K562 (cell line): ENCODE results near the gene DENND6B. TPM values are rescaled to one million over a fixed set of nuclear protein-coding genes. Genes with fewer than 3 reads are reported as not detected.
A peak's percentile ranks its signal among the peaks of the same experiment; 100 is the strongest.

Experiments used
- BRD4 ChIP-seq: fragments of 200-600 bp; sonication (generic); IDR thresholded peaks from 2 replicates; pipeline ENCODE4 v1.6.1; 2017; ENCODE audit warnings: inconsistent platforms
- CTCF ChIP-seq, 3 experiments: IDR thresholded peaks in 2 of 3; conservative IDR thresholded peaks in 1 of 3; 2 replicates each; pipeline ENCODE4 v1.5.1; 2011 to 2012; ENCODE audit warnings: low read length in 3 of 3, mild to moderate bottlenecking in 3 of 3, control low read depth in 2 of 3, improper control_type of control experiment in 1 of 3, inconsistent platforms in 1 of 3, low read depth in 1 of 3, mixed read lengths in 1 of 3, moderate library complexity in 1 of 3; ENCODE audit not compliant: insufficient read depth in 2 of 3
- ERF ChIP-seq: fragments of 450-650 bp; formaldehyde crosslinking; IDR thresholded peaks from 2 replicates; pipeline ENCODE4 v1.4.0; 2020; ENCODE audit warnings: mild to moderate bottlenecking, mixed read lengths
- HMGN3 ChIP-seq: IDR thresholded peaks from 2 replicates; pipeline ENCODE4 v1.6.1; 2011; ENCODE audit warnings: borderline replicate concordance, low read depth, mild to moderate bottlenecking, mixed read lengths, low read length; ENCODE audit not compliant: insufficient read length; ENCODE audit errors: extremely low read depth
- JUND ChIP-seq, 2 experiments: IDR thresholded peaks; 2 replicates in 1 of 2; 3 replicates in 1 of 2; pipeline ENCODE4 v1.6.1; 2011; ENCODE audit warnings: borderline replicate concordance in 2 of 2, low read depth in 2 of 2, low read length in 2 of 2, improper control_type of control experiment in 1 of 2, missing biosample characterization in 1 of 2, missing genetic modification characterization in 1 of 2, missing genetic modification reagents in 1 of 2
- KAT7 ChIP-seq: sonication (generic); formaldehyde crosslinking; IDR thresholded peaks from 2 replicates; pipeline ENCODE4 v1.8.0; 2022; ENCODE audit warnings: missing genetic modification reagents, mild to moderate bottlenecking, borderline replicate concordance
- NFRKB ChIP-seq: fragments of 450-650 bp; IDR thresholded peaks from 2 replicates; pipeline ENCODE4 v1.6.1; 2016; ENCODE audit warnings: low read depth
- NR2C2 ChIP-seq, 2 experiments: fragments of 200-800 bp in 1 of 2; sonication (Bioruptor generic) in 1 of 2; sonication (generic) in 1 of 2; formaldehyde crosslinking in 1 of 2; IDR thresholded peaks; 2 replicates each; pipeline versions ENCODE4 v1.6.1 to v1.8.0; 2016 to 2022; ENCODE audit warnings: mild to moderate bottlenecking in 1 of 2, missing compliant biosample characterization in 1 of 2, missing genetic modification characterization in 1 of 2, missing genetic modification reagents in 1 of 2
- PCBP2 ChIP-seq: fragments of 200-400 bp; formaldehyde crosslinking; IDR thresholded peaks from 2 replicates; pipeline ENCODE4 v1.6.1; 2018; ENCODE audit warnings: low read length, low read depth, mild to moderate bottlenecking, moderate library complexity; ENCODE audit not compliant: poor library complexity, severe bottlenecking
- RBFOX2 ChIP-seq: fragments of 200-400 bp; formaldehyde crosslinking; IDR thresholded peaks from 2 replicates; pipeline ENCODE4 v1.6.1; 2017; ENCODE audit warnings: low read depth, mild to moderate bottlenecking, low read length, moderate library complexity
- SP1 ChIP-seq: sonication (generic); formaldehyde crosslinking; IDR thresholded peaks from 2 replicates; pipeline ENCODE4 v1.8.1; 2022; ENCODE audit warnings: mild to moderate bottlenecking, missing genetic modification reagents
- YY1 ChIP-seq, 3 experiments: IDR thresholded peaks; 2 replicates each; pipeline ENCODE4 v1.6.1; 2011; ENCODE audit warnings: low read length in 2 of 3, mild to moderate bottlenecking in 2 of 3, moderate library complexity in 2 of 3, borderline replicate concordance in 1 of 3, control low read depth in 1 of 3, low read depth in 1 of 3; ENCODE audit not compliant: insufficient read depth in 3 of 3, insufficient replicate concordance in 2 of 3, control insufficient read depth in 1 of 3, insufficient read length in 1 of 3; ENCODE audit errors: extremely low read depth in 1 of 3
- ZNF592 ChIP-seq: fragments of 450-650 bp; IDR thresholded peaks from 2 replicates; pipeline ENCODE4 v1.6.1; 2017; ENCODE audit warnings: antibody characterized with exemption, mild to moderate bottlenecking
- polyA plus RNA-seq, 8 experiments: library from polyadenylated mRNA; depleted of rRNA in 4 of 8; stranded (reverse) in 5 of 8; unstranded in 3 of 8; fragments of >200 nt; fragmentation: Nextera tagmentation in 2 of 8; fragmentation: Illumina TruSeq in 1 of 8; extraction: Ambion mirVana in 2 of 8; extraction: Trizol in 1 of 8; gene quantifications; 2 replicates each; pipeline versions ENCODE4 v1.2.1 to v1.2.3, GENCODE V29; 2011 to 2014; ENCODE audit warnings: inconsistent platforms in 1 of 8, missing spikeins in 1 of 8
- total RNA-seq, 7 experiments: library from RNA; depleted of rRNA in 6 of 7; stranded (reverse); fragments of >200 nt in 6 of 7; fragmentation: Illumina TruSeq in 2 of 7; extraction: Trizol in 2 of 7; gene quantifications; 2 replicates each; pipeline versions ENCODE4 v1.2.1 to v1.2.3, GENCODE V29; 2011 to 2021; ENCODE audit warnings: low replicate concordance in 1 of 7
- TF ChIP-seq, protein P1 (sequence below): fragments of 450-650 bp; IDR thresholded peaks from 2 replicates; pipeline ENCODE4 v1.6.1; 2018; ENCODE audit not compliant: partially characterized antibody

DENND6B gene
- total and polyA plus RNA-seq, 9 of the 15 experiments (the other 6 are each of a cell fraction or from before 2014, with no cell fraction given) = 0.07 to 3.7 (median 1.5) TPM

- peak; percentile 80 for TF ChIP-seq ZNF592
- no peak for TF ChIP-seq PCBP2
- TF ChIP-seq KAT7 = 0 out of 2 replicates have a peak, but pooled peaks have one; percentile 43
- TF ChIP-seq NFRKB = 0 out of 2 replicates have a peak, but pooled peaks have one; percentile 47
- no peak; the same call in 1 of the 2 replicates for TF ChIP-seq BRD4
- no peak for TF ChIP-seq JUND (IDR thresholded peaks at IDR 0.05; ENCODE audit: borderline replicate concordance, low read depth, low read length)
- no peak for TF ChIP-seq JUND (tag; IDR thresholded peaks at IDR 0.05; ENCODE audit: borderline replicate concordance, low read depth, low read length)
- TF ChIP-seq CTCF (IDR thresholded peaks at IDR 0.05 in 2 of 3, conservative IDR thresholded peaks at IDR 0.05 in 1 of 3; ENCODE audit: insufficient read depth in 2 of 3, low read depth in 1 of 3, low read length in 3 of 3) = peak in 2 of 3 experiments; percentile 54 to 70; a peak in 4 of 6 replicates
- TF ChIP-seq ERF (CRISPR knock-in tag) = no peak
- peak; percentile 20 to 89 (median 81) for TF ChIP-seq YY1 (IDR thresholded peaks at IDR 0.05; ENCODE audit: borderline replicate concordance in 1 of 3, control insufficient read depth in 1 of 3, extremely low read depth in 1 of 3, insufficient read depth in 3 of 3, insufficient read length in 1 of 3, insufficient replicate concordance in 2 of 3, low read depth in 1 of 3, low read length in 2 of 3)
- TF ChIP-seq NR2C2 (CRISPR knock-in tag; IDR thresholded peaks at IDR 0.05) = no peak
- TF ChIP-seq NR2C2 (tag; IDR thresholded peaks at IDR 0.05) = peak; percentile 61
- peak; percentile 69 for TF ChIP-seq HMGN3
- TF ChIP-seq RBFOX2 = peak; percentile 86
- TF ChIP-seq, protein P1, sequence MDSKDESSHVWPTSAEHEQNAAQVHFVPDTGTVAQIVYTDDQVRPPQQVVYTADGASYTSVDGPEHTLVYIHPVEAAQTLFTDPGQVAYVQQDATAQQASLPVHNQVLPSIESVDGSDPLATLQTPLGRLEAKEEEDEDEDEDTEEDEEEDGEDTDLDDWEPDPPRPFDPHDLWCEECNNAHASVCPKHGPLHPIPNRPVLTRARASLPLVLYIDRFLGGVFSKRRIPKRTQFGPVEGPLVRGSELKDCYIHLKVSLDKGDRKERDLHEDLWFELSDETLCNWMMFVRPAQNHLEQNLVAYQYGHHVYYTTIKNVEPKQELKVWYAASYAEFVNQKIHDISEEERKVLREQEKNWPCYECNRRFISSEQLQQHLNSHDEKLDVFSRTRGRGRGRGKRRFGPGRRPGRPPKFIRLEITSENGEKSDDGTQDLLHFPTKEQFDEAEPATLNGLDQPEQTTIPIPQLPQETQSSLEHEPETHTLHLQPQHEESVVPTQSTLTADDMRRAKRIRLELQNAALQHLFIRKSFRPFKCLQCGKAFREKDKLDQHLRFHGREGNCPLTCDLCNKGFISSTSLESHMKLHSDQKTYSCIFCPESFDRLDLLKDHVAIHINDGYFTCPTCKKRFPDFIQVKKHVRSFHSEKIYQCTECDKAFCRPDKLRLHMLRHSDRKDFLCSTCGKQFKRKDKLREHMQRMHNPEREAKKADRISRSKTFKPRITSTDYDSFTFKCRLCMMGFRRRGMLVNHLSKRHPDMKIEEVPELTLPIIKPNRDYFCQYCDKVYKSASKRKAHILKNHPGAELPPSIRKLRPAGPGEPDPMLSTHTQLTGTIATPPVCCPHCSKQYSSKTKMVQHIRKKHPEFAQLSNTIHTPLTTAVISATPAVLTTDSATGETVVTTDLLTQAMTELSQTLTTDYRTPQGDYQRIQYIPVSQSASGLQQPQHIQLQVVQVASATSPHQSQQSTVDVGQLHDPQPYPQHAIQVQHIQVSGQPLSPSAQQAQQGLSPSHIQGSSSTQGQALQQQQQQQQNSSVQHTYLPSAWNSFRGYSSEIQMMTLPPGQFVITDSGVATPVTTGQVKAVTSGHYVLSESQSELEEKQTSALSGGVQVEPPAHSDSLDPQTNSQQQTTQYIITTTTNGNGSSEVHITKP = no peak
- peak; percentile 35; the same call in 1 of the 2 replicates for TF ChIP-seq SP1 (CRISPR knock-in tag)
Observed at GRCh38 chr22:50326956-50327710, at the start of gene DENND6B (continued).
